G401.6 (cell line): ENCODE data around the gene TMTC1.
"Not testable (repeated sequence)": the region's sequence is repeated elsewhere in the genome, so short reads cannot be mapped to it uniquely, and the experiment has no call there.

ENCODE experiments used
- FAIRE-seq: peaks from 2 replicates; lab custom pipeline; 2012; peaks lifted over from hg19 to GRCh38; lab: Jason Lieb, UNC

The TMTC1 gene

GRCh38 chr12:29665107-29665506 is 118.6 kb downstream of the TMTC1 start:
- FAIRE-seq = no peak

GRCh38 chr12:29662734-29663323 is 120.9 kb downstream of the TMTC1 start:
- no peak for FAIRE-seq

- no peak for FAIRE-seq
These were observed 122.9 kb downstream of the TMTC1 start for GRCh38 chr12:29660847-29661246.

- FAIRE-seq = no peak
These were observed 126.8 kb downstream of the TMTC1 start for GRCh38 chr12:29656762-29657538.

GRCh38 chr12:29655861-29656260 is 127.9 kb downstream of the TMTC1 start:
- FAIRE-seq = no peak

GRCh38 chr12:29653286-29653685 is 130.5 kb downstream of the TMTC1 start:
- no peak for FAIRE-seq

GRCh38 chr12:29650371-29650770 is 133.4 kb downstream of the TMTC1 start:
- no peak for FAIRE-seq

- no peak for FAIRE-seq
These were observed 134.0 kb downstream of the TMTC1 start for GRCh38 chr12:29649722-29650121.

- no peak for FAIRE-seq
These were observed 139.1 kb downstream of the TMTC1 start for GRCh38 chr12:29644536-29645162.

- FAIRE-seq = no peak
These were observed 143.0 kb downstream of the TMTC1 start for GRCh38 chr12:29640589-29641345.

GRCh38 chr12:29639893-29640495 is 143.7 kb downstream of the TMTC1 start:
- FAIRE-seq = no peak

- no peak for FAIRE-seq
These were observed 145.2 kb downstream of the TMTC1 start for GRCh38 chr12:29638528-29638927.

- no peak for FAIRE-seq
These were observed 149.7 kb downstream of the TMTC1 start for GRCh38 chr12:29634057-29634456.

GRCh38 chr12:29630164-29630563 is 153.6 kb downstream of the TMTC1 start:
- not testable (repeated sequence) for FAIRE-seq

GRCh38 chr12:29627221-29627620 is 156.5 kb downstream of the TMTC1 start:
- no peak for FAIRE-seq

- FAIRE-seq = no peak
These were observed 158.3 kb downstream of the TMTC1 start for GRCh38 chr12:29625359-29625953.

- FAIRE-seq = no peak
These were observed 161.5 kb downstream of the TMTC1 start for GRCh38 chr12:29622251-29622650.

- FAIRE-seq = no peak
These were observed 163.7 kb downstream of the TMTC1 start for GRCh38 chr12:29620030-29620429.

- FAIRE-seq = no peak
These were observed 166.3 kb downstream of the TMTC1 start for GRCh38 chr12:29617407-29617803.

- FAIRE-seq = no peak
These were observed 166.9 kb downstream of the TMTC1 start for GRCh38 chr12:29616664-29617406.

- no peak for FAIRE-seq
These were observed 168.9 kb downstream of the TMTC1 start for GRCh38 chr12:29614694-29615325.
